Neural progenitor cell (in vitro differentiated cells): ENCODE results near the gene B9D1. TPM values are rescaled to one million over a fixed set of nuclear protein-coding genes. Genes with fewer than 3 reads are reported as not detected.
A peak's percentile ranks its signal among the peaks of the same experiment; 100 is the strongest.

Experiments used
- DNase-seq: peaks from one replicate; pipeline ENCODE4 v3.0.0-alpha.2; 2016; ENCODE audit warnings: low spot score
- H2AFZ ChIP-seq: fragments of 200-600 bp; sonication (generic); replicated peaks from 2 replicates; pipeline ENCODE4 v1.6.1; 2016; ENCODE audit warnings: antibody characterized with exemption
- H3F3A ChIP-seq: fragments of 200-600 bp; sonication (generic); 2 replicates; pipeline ENCODE4 v1.6.1; 2016; ENCODE audit warnings: antibody characterized with exemption, low read depth
- H3K27ac ChIP-seq: fragments of 200-600 bp; sonication (generic); 2 replicates; pipeline ENCODE4 v1.5.1; 2016; ENCODE audit warnings: mild to moderate bottlenecking
- H3K27me3 ChIP-seq: fragments of 200-600 bp; sonication (generic); 2 replicates; pipeline ENCODE4 v1.6.1; 2016; ENCODE audit warnings: mild to moderate bottlenecking, moderate library complexity
- H3K36me3 ChIP-seq: fragments of 200-600 bp; sonication (generic); 2 replicates; pipeline ENCODE4 v1.5.1; 2016
- H3K4me1 ChIP-seq: fragments of 200-600 bp; sonication (generic); 2 replicates; pipeline ENCODE4 v1.6.1; 2016; ENCODE audit warnings: mixed run types
- H3K4me2 ChIP-seq: fragments of 200-600 bp; sonication (generic); 2 replicates; pipeline ENCODE4 v1.6.1; 2016
- H3K4me3 ChIP-seq: fragments of 200-600 bp; sonication (generic); 2 replicates; pipeline ENCODE4 v1.5.1; 2016
- H3K79me2 ChIP-seq: fragments of 200-600 bp; sonication (generic); 2 replicates; pipeline ENCODE4 v1.6.1; 2016; ENCODE audit warnings: low read depth
- H3K9ac ChIP-seq: fragments of 200-600 bp; sonication (generic); 2 replicates; pipeline ENCODE4 v1.6.1; 2016
- H3K9me3 ChIP-seq: fragments of 200-600 bp; sonication (generic); 2 replicates; pipeline ENCODE4 v1.5.1; 2016; ENCODE audit warnings: low read depth
- H4K20me1 ChIP-seq: fragments of 200-600 bp; sonication (generic); 2 replicates; pipeline ENCODE4 v1.6.1; 2016; ENCODE audit warnings: low read depth
- H3K27ac Mint-ChIP-seq: 3 replicates; pipeline ENCODE4 v1.8.0; 2021; ENCODE audit warnings: mixed read lengths
- H3K27me3 Mint-ChIP-seq: 2 replicates; pipeline ENCODE4 v1.8.0; 2022; ENCODE audit warnings: low read depth, mild to moderate bottlenecking, inconsistent platforms, moderate library complexity, mixed read lengths; ENCODE audit not compliant: insufficient read depth
- H3K36me3 Mint-ChIP-seq: 3 replicates; pipeline ENCODE4 v1.8.0; 2021; ENCODE audit warnings: mixed read lengths
- H3K4me1 Mint-ChIP-seq: 3 replicates; pipeline ENCODE4 v1.8.0; 2021; ENCODE audit warnings: mixed read lengths
- H3K4me3 Mint-ChIP-seq: 3 replicates; pipeline ENCODE4 v1.8.0; 2021; ENCODE audit warnings: mild to moderate bottlenecking, moderate library complexity, mixed read lengths
- H3K9me3 Mint-ChIP-seq: 3 replicates; pipeline ENCODE4 v1.8.0; 2020; ENCODE audit warnings: mixed read lengths
- CTCF ChIP-seq: fragments of 200-600 bp; sonication (generic); IDR thresholded peaks from 2 replicates; pipeline ENCODE4 v1.5.1; 2017; ENCODE audit warnings: antibody characterized with exemption, mild to moderate bottlenecking
- EZH2 ChIP-seq: fragments of 200-600 bp; sonication (generic); IDR thresholded peaks from 2 replicates; pipeline ENCODE4 v1.6.1; 2017; ENCODE audit warnings: antibody characterized with exemption, mild to moderate bottlenecking, moderate library complexity
- EZH2phosphoT487 ChIP-seq: fragments of 200-600 bp; sonication (generic); IDR thresholded peaks from 2 replicates; pipeline ENCODE4 v1.6.1; 2017; ENCODE audit warnings: antibody characterized with exemption
- total RNA-seq: library from RNA; depleted of rRNA; stranded (reverse); fragments of >200 nt; gene quantifications from 2 replicates; pipeline ENCODE4 v1.2.3, GENCODE V29; 2015; ENCODE audit warnings: low replicate concordance

The B9D1 gene
- total RNA-seq, 1 donor from 2014 or later: 15.1 TPM

- Histone ChIP-seq H3K4me2 (peak overlapping the region; percentile 20), H3K27ac (no peak overlapping the region), H3F3A (peaks cover 4% of the 10 kb centered on the region), H3K4me3 (no peak overlapping the region), H3K9ac (no peak overlapping the region), H3K9me3 (no peaks in the 10 kb centered on the region), H3K79me2 (no peaks in the 10 kb centered on the region), H3K27me3 (no peaks in the 10 kb centered on the region), H2AFZ (no peak overlapping the region), H4K20me1 (no peaks in the 10 kb centered on the region), H3K4me1 (peaks cover 20% of the 10 kb centered on the region), H3K36me3 (no peaks in the 10 kb centered on the region)
- TF ChIP-seq EZH2phosphoT487 (no peak), EZH2 (no peak), CTCF (no peak)
- Mint-ChIP-seq H3K27ac (no peak overlapping the region), H3K4me1 (peaks cover 15% of the 10 kb centered on the region), H3K36me3 (no peaks in the 10 kb centered on the region), H3K4me3 (no peak overlapping the region), H3K9me3 (no peaks in the 10 kb centered on the region), H3K27me3 (no peaks in the 10 kb centered on the region)
- DNase-seq: no peak
Observed at GRCh38 chr17:19392303-19392702, 29.8 kb upstream of the B9D1 start.

- H3K27me3 ChIP-seq: no peaks in the 10 kb centered on the region
- TF ChIP-seq EZH2phosphoT487 (no peak), CTCF (no peak), EZH2 (no peak)
- no peak overlapping the region for H3K4me2 ChIP-seq
- no peaks in the 10 kb centered on the region for H3K36me3 ChIP-seq
- no peak overlapping the region for H3K27ac Mint-ChIP-seq
- no peak overlapping the region for H2AFZ ChIP-seq
- H3F3A ChIP-seq: peaks cover 9% of the 10 kb centered on the region
- no peak overlapping the region for H3K27ac ChIP-seq
- peaks cover 28% of the 10 kb centered on the region for H3K4me1 ChIP-seq
- H3K27me3 Mint-ChIP-seq: no peaks in the 10 kb centered on the region
- H3K9me3 Mint-ChIP-seq: no peaks in the 10 kb centered on the region
- H3K36me3 Mint-ChIP-seq: no peaks in the 10 kb centered on the region
- no peak for DNase-seq
- H4K20me1 ChIP-seq: no peaks in the 10 kb centered on the region
- H3K79me2 ChIP-seq: no peaks in the 10 kb centered on the region
- H3K4me1 Mint-ChIP-seq: peaks cover 23% of the 10 kb centered on the region
- no peak overlapping the region for H3K9ac ChIP-seq
- no peaks in the 10 kb centered on the region for H3K9me3 ChIP-seq
- H3K4me3 ChIP-seq: no peak overlapping the region
- no peak overlapping the region for H3K4me3 Mint-ChIP-seq
Observed at GRCh38 chr17:19391432-19391831, 28.9 kb upstream of the B9D1 start.

- Histone ChIP-seq H4K20me1 (peaks cover 2% of the 10 kb centered on the region), H3K9ac (no peak overlapping the region), H3K27me3 (no peaks in the 10 kb centered on the region), H3K4me2 (no peak overlapping the region), H3K36me3 (no peaks in the 10 kb centered on the region), H2AFZ (no peak overlapping the region), H3K79me2 (no peaks in the 10 kb centered on the region), H3K4me1 (peaks cover 30% of the 10 kb centered on the region), H3K9me3 (no peaks in the 10 kb centered on the region), H3K4me3 (no peak overlapping the region), H3F3A (peaks cover 14% of the 10 kb centered on the region), H3K27ac (no peak overlapping the region)
- peaks cover 26% of the 10 kb centered on the region for H3K4me1 Mint-ChIP-seq
- H3K9me3 Mint-ChIP-seq: no peaks in the 10 kb centered on the region
- no peaks in the 10 kb centered on the region for H3K36me3 Mint-ChIP-seq
- DNase-seq: no peak
- no peaks in the 10 kb centered on the region for H3K27me3 Mint-ChIP-seq
- H3K4me3 Mint-ChIP-seq: no peak overlapping the region
- TF ChIP-seq CTCF (no peak), EZH2 (no peak), EZH2phosphoT487 (no peak)
- H3K27ac Mint-ChIP-seq: no peak overlapping the region
Observed at GRCh38 chr17:19390951-19391350, 28.4 kb upstream of the B9D1 start.
